Lung (tissue), 12 donors: ENCODE data around the gene EFS. TPM values are rescaled to one million over a fixed set of nuclear protein-coding genes. Genes with fewer than 3 reads are reported as not detected.

Source experiments
- ATAC-seq: fragments of 200-7000 bp; cut with Tn5 transposase; one replicate; pipeline ENCODE4 v1.9.1; 2020; ENCODE audit warnings: moderate number of reproducible peaks; ENCODE audit not compliant: insufficient read depth, low FRiP score
- DNase-seq, 3 donors: peaks; one replicate each; pipeline ENCODE4 v3.0.0-alpha.2; 2013 to 2017
- H3K27ac ChIP-seq, 2 donors: one replicate each; pipeline ENCODE4 v1.5.1; 2013; ENCODE audit warnings: mild to moderate bottlenecking in 2 of 2, moderate library complexity in 2 of 2, control low read depth in 1 of 2, inconsistent platforms in 1 of 2, low read depth in 1 of 2, low read length in 1 of 2
- H3K27me3 ChIP-seq, 3 donors: one replicate each; pipeline ENCODE4 v1.5.1; 2013; ENCODE audit warnings: low read length in 2 of 3; ENCODE audit not compliant: control insufficient read depth in 3 of 3, insufficient read depth in 3 of 3
- H3K36me3 ChIP-seq, 4 donors: one replicate each; pipeline ENCODE4 v1.5.1; 2013; ENCODE audit warnings: low read length in 4 of 4, mild to moderate bottlenecking in 1 of 4, moderate library complexity in 1 of 4; ENCODE audit not compliant: control insufficient read depth in 4 of 4, insufficient read depth in 4 of 4
- H3K4me1 ChIP-seq, 5 donors: one replicate each; pipeline ENCODE4 v1.5.1; 2013; ENCODE audit warnings: low read length in 5 of 5, mild to moderate bottlenecking in 2 of 5, moderate library complexity in 1 of 5; ENCODE audit not compliant: control insufficient read depth in 5 of 5, insufficient read depth in 5 of 5
- H3K4me3 ChIP-seq: one replicate; pipeline ENCODE4 v1.5.1; 2013; ENCODE audit warnings: mild to moderate bottlenecking, control low read depth, moderate library complexity
- H3K9ac ChIP-seq, 2 donors: one replicate each; pipeline ENCODE4 v1.5.1; 2013; ENCODE audit warnings: low read length in 2 of 2, control low read depth in 1 of 2; ENCODE audit not compliant: insufficient read depth in 1 of 2
- H3K9me3 ChIP-seq, 4 donors: one replicate each; pipeline ENCODE4 v1.5.1; 2013; ENCODE audit warnings: low read length in 3 of 4, mild to moderate bottlenecking in 1 of 4, moderate library complexity in 1 of 4; ENCODE audit not compliant: control insufficient read depth in 4 of 4, insufficient read depth in 3 of 4
- CTCF ChIP-seq: IDR thresholded peaks from 2 replicates; pipeline ENCODE4 v1.5.1; 2012; ENCODE audit warnings: mild to moderate bottlenecking; ENCODE audit errors: control extremely low read depth, extremely low read depth
- WGBS, 2 donors: extraction: QIAGEN DNeasy Blood & Tissue Kit; methylation state at CpG; one replicate each; pipeline ENCODE4 v1.1.7; 2013; 5-methylcytosine and 5-hydroxymethylcytosine counted together
- polyA plus RNA-seq, 2 donors: library from polyadenylated mRNA; stranded (reverse); fragments of 200-250 nt; gene quantifications; one replicate each; pipeline ENCODE4 v1.2.1, GENCODE V29; 2013
- total RNA-seq, 2 donors: library from RNA; depleted of rRNA in 1 of 2; stranded (reverse); fragments of >200 nt in 1 of 2; gene quantifications; one replicate each; pipeline ENCODE4 v1.2.1, GENCODE V29; 2014 to 2021
- donor health status: control.
- donor health status: control.
- donor health status: Bipolar disorder and iron deficiency.
- donor health status: healthy.
- donor health status: DM: yes; HTN: yes; CAD: no.

The EFS gene
- total and polyA plus RNA-seq, 4 donors = 6.5 to 19.9 (median 12.7) TPM

- peaks cover 0 to 37% (median 17%) of the 10 kb centered on the region in 5 donors for H3K4me1 ChIP-seq
- 29 to 53% methylated on average over 24 to 34 of the region's 34 CpGs for WGBS, 2 donors
Measured at GRCh38 chr14:23366426-23366921, 1.5 kb upstream of the EFS start.

GRCh38 chr14:23365732-23366425 is 907 bp upstream of the EFS start:
- Histone ChIP-seq H3K9ac (peak overlapping the region in 1 of 2 donors; percentile 59), H3K27ac (peak overlapping the region; percentile 54 to 87), H3K4me1 (peaks cover 0 to 42% (median 17%) of the 10 kb centered on the region in 5 donors), H3K27me3 (no peaks in the 10 kb centered on the region), H3K4me3 (peak overlapping the region; percentile 33), H3K36me3 (peaks cover 0 to 16% (median 7%) of the 10 kb centered on the region in 4 donors), H3K9me3 (no peaks in the 10 kb centered on the region)
- ATAC-seq (peak; percentile 56), DNase-seq (peak in 2 of 3 donors; percentile 98 to 99)
- 4 to 7% methylated on average over 30 to 51 of the region's 51 CpGs for WGBS, 2 donors
- no peak for TF ChIP-seq CTCF

More at GRCh38 chr14:23366426-23366921, 1.5 kb upstream of the EFS start:
- Histone ChIP-seq H3K4me3 (no peak overlapping the region), H3K27ac (peak overlapping the region in 1 of 2 donors; percentile 79), H3K27me3 (no peaks in the 10 kb centered on the region), H3K9ac (peak overlapping the region; percentile 17 to 77), H3K36me3 (peaks cover 0 to 10% (median 5%) of the 10 kb centered on the region in 4 donors), H3K9me3 (no peaks in the 10 kb centered on the region)
- ATAC-seq = peak; percentile 37
- no peak for TF ChIP-seq CTCF
- DNase-seq = peak in 2 of 3 donors; percentile 95 to 96

- H3K4me1 ChIP-seq = peaks cover 0 to 42% (median 17%) of the 10 kb centered on the region in 5 donors
- no peak for TF ChIP-seq CTCF
- ATAC-seq (no peak), DNase-seq (peak; percentile 62 to 75 (median 75))
- H3K9ac ChIP-seq = peak overlapping the region; percentile 82 to 96
- peak overlapping the region; percentile 54 to 87 for H3K27ac ChIP-seq
- H3K9me3 ChIP-seq = no peaks in the 10 kb centered on the region
- H3K27me3 ChIP-seq = no peaks in the 10 kb centered on the region
- 20 to 31% methylated on average over 18 to 21 of the region's 21 CpGs for WGBS, 2 donors
- peaks cover 0 to 21% (median 10%) of the 10 kb centered on the region in 4 donors for H3K36me3 ChIP-seq
- peak overlapping the region; percentile 32 for H3K4me3 ChIP-seq
Measured at GRCh38 chr14:23364164-23365035, 572 bp downstream of the EFS start.
